Lung (tissue), 12 donors: ENCODE data around the gene PRR20G. TPM values are rescaled to one million over a fixed set of nuclear protein-coding genes. Genes with fewer than 3 reads are reported as not detected.

ENCODE experiments used
- ATAC-seq: fragments of 200-7000 bp; cut with Tn5 transposase; one replicate; pipeline ENCODE4 v1.9.1; 2020; ENCODE audit warnings: moderate number of reproducible peaks; ENCODE audit not compliant: insufficient read depth, low FRiP score
- DNase-seq, 3 donors: peaks; one replicate each; pipeline ENCODE4 v3.0.0-alpha.2; 2013 to 2017
- H3K27ac ChIP-seq, 2 donors: one replicate each; pipeline ENCODE4 v1.5.1; 2013; ENCODE audit warnings: mild to moderate bottlenecking in 2 of 2, moderate library complexity in 2 of 2, control low read depth in 1 of 2, inconsistent platforms in 1 of 2, low read depth in 1 of 2, low read length in 1 of 2
- H3K27me3 ChIP-seq, 3 donors: one replicate each; pipeline ENCODE4 v1.5.1; 2013; ENCODE audit warnings: low read length in 2 of 3; ENCODE audit not compliant: control insufficient read depth in 3 of 3, insufficient read depth in 3 of 3
- H3K36me3 ChIP-seq, 4 donors: one replicate each; pipeline ENCODE4 v1.5.1; 2013; ENCODE audit warnings: low read length in 4 of 4, mild to moderate bottlenecking in 1 of 4, moderate library complexity in 1 of 4; ENCODE audit not compliant: control insufficient read depth in 4 of 4, insufficient read depth in 4 of 4
- H3K4me1 ChIP-seq, 5 donors: one replicate each; pipeline ENCODE4 v1.5.1; 2013; ENCODE audit warnings: low read length in 5 of 5, mild to moderate bottlenecking in 2 of 5, moderate library complexity in 1 of 5; ENCODE audit not compliant: control insufficient read depth in 5 of 5, insufficient read depth in 5 of 5
- H3K4me3 ChIP-seq: one replicate; pipeline ENCODE4 v1.5.1; 2013; ENCODE audit warnings: mild to moderate bottlenecking, control low read depth, moderate library complexity
- H3K9ac ChIP-seq, 2 donors: one replicate each; pipeline ENCODE4 v1.5.1; 2013; ENCODE audit warnings: low read length in 2 of 2, control low read depth in 1 of 2; ENCODE audit not compliant: insufficient read depth in 1 of 2
- H3K9me3 ChIP-seq, 4 donors: one replicate each; pipeline ENCODE4 v1.5.1; 2013; ENCODE audit warnings: low read length in 3 of 4, mild to moderate bottlenecking in 1 of 4, moderate library complexity in 1 of 4; ENCODE audit not compliant: control insufficient read depth in 4 of 4, insufficient read depth in 3 of 4
- CTCF ChIP-seq: IDR thresholded peaks from 2 replicates; pipeline ENCODE4 v1.5.1; 2012; ENCODE audit warnings: mild to moderate bottlenecking; ENCODE audit errors: control extremely low read depth, extremely low read depth
- WGBS, 2 donors: extraction: QIAGEN DNeasy Blood & Tissue Kit; methylation state at CpG; one replicate each; pipeline ENCODE4 v1.1.7; 2013; 5-methylcytosine and 5-hydroxymethylcytosine counted together
- polyA plus RNA-seq, 2 donors: library from polyadenylated mRNA; stranded (reverse); fragments of 200-250 nt; gene quantifications; one replicate each; pipeline ENCODE4 v1.2.1, GENCODE V29; 2013
- total RNA-seq, 2 donors: library from RNA; depleted of rRNA in 1 of 2; stranded (reverse); fragments of >200 nt in 1 of 2; gene quantifications; one replicate each; pipeline ENCODE4 v1.2.1, GENCODE V29; 2014 to 2021
- donor health status: control.
- donor health status: control.
- donor health status: Bipolar disorder and iron deficiency.
- donor health status: healthy.
- donor health status: DM: yes; HTN: yes; CAD: no.

Gene PRR20G
- total and polyA plus RNA-seq, 4 donors, result 0.05 TPM; not detected in 3

DNA sequence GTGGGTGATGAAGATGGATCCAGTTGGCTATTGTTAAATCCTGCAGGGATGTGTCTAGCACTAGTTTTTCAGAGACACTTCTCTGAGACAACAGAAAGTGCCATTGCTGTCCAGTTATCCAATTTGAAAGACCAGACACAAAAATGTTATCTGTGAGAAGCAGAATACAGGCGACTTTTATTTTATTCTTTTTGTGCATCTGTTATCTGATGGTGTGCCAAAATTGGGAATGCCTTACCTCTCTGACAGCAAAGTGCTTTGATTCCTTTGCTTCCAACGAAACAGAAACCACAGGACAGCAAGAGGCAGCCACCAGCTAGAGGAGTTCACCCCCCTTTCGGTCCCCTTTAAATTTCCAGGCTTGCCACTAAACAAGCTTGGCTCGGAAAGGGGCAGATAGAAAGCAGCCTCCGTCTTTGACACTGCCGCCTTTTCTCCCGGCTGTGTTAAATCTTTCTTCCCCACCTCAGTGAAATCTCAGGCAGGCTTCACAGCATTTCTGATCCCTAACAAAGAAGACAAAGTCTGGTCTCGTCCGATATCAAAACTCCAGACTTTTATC is 17.7 kb upstream of the PRR20G start:
- no peaks in the 10 kb centered on the region for H3K36me3 ChIP-seq
- H3K27ac ChIP-seq, result no peak overlapping the region
- no peak overlapping the region for H3K9ac ChIP-seq
- ATAC-seq, result no peak
- no peak overlapping the region for H3K4me3 ChIP-seq
- 70 to 71% methylated on average over 9 of the region's 9 CpGs for WGBS, 2 donors
- DNase-seq, result no peak
- TF ChIP-seq CTCF, result no peak
- H3K27me3 ChIP-seq, result peaks cover 0 to 3% (median 0%) of the 10 kb centered on the region in 3 donors
- H3K9me3 ChIP-seq, result no peaks in the 10 kb centered on the region
- H3K4me1 ChIP-seq, result no peaks in the 10 kb centered on the region

GRCh38 chr3:127304121-127304744 is 16.4 kb upstream of the PRR20G start:
- H3K4me3 ChIP-seq, result no peak overlapping the region
- ATAC-seq (peak; percentile 79), DNase-seq (peak in 1 of 3 donors; percentile 12)
- H3K27ac ChIP-seq, result no peak overlapping the region
- no peak for TF ChIP-seq CTCF
- H3K9me3 ChIP-seq, result no peaks in the 10 kb centered on the region
- H3K27me3 ChIP-seq, result peaks cover 0 to 3% (median 0%) of the 10 kb centered on the region in 3 donors
- H3K9ac ChIP-seq, result no peak overlapping the region
- 51 to 71% methylated on average over 25 of the region's 25 CpGs for WGBS, 2 donors
- H3K36me3 ChIP-seq, result no peaks in the 10 kb centered on the region
- H3K4me1 ChIP-seq, result no peaks in the 10 kb centered on the region

- peak in 2 of 3 donors; percentile 4 to 10 for DNase-seq
- WGBS, 2 donors, result 45 to 68% methylated on average over 6 of the region's 6 CpGs
- no peaks in the 10 kb centered on the region for H3K4me1 ChIP-seq
- ATAC-seq, result peak; percentile 40
- no peak overlapping the region for H3K4me3 ChIP-seq
- H3K36me3 ChIP-seq, result no peaks in the 10 kb centered on the region
- no peak for TF ChIP-seq CTCF
- no peaks in the 10 kb centered on the region for H3K9me3 ChIP-seq
- H3K9ac ChIP-seq, result no peak overlapping the region
- H3K27ac ChIP-seq, result no peak overlapping the region
- H3K27me3 ChIP-seq, result peaks cover 0 to 3% (median 0%) of the 10 kb centered on the region in 3 donors
These were observed 11.4 kb upstream of the PRR20G start for GRCh38 chr3:127299276-127299675.
